ENCODE results near the gene ARHGAP8.
"Not testable (repeated sequence)": the region's sequence is repeated elsewhere in the genome, so short reads cannot be mapped to it uniquely, and the experiment has no call there.

ARHGAP8 gene

GRCh38 chr22:44885806-44886360 lies 133.5 kb downstream of the ARHGAP8 start:
- DNase-seq (ENCODE audit: low read depth in 2 of 2), result no peak

GRCh38 chr22:44887941-44888366 lies 135.6 kb downstream of the ARHGAP8 start:
- DNase-seq (ENCODE audit: low read depth in 2 of 2), result no peak

- DNase-seq (ENCODE audit: low read depth in 2 of 2), result no peak
Observed at GRCh38 chr22:44888491-44889254, 136.3 kb downstream of the ARHGAP8 start.

- DNase-seq (ENCODE audit: low read depth in 2 of 2), result no peak
Observed at GRCh38 chr22:44889255-44889878, 137.0 kb downstream of the ARHGAP8 start.

- no peak for DNase-seq (ENCODE audit: low read depth in 2 of 2)
Observed at GRCh38 chr22:44890416-44891292, 138.3 kb downstream of the ARHGAP8 start.

GRCh38 chr22:44891293-44891747 lies 138.9 kb downstream of the ARHGAP8 start:
- DNase-seq (ENCODE audit: low read depth in 2 of 2), result no peak

GRCh38 chr22:44891791-44892190 lies 139.4 kb downstream of the ARHGAP8 start:
- DNase-seq (ENCODE audit: low read depth in 2 of 2), result no peak

- DNase-seq (ENCODE audit: low read depth in 2 of 2), result no peak
Observed at GRCh38 chr22:44892243-44892642, 139.9 kb downstream of the ARHGAP8 start.

- DNase-seq (ENCODE audit: low read depth in 2 of 2), result no peak
Observed at GRCh38 chr22:44892803-44893730, 140.7 kb downstream of the ARHGAP8 start.

- no peak for DNase-seq (ENCODE audit: low read depth in 2 of 2)
Observed at GRCh38 chr22:44893731-44894080, 141.3 kb downstream of the ARHGAP8 start.

- DNase-seq (ENCODE audit: low read depth in 2 of 2), result no peak
Observed at GRCh38 chr22:44894321-44894720, 141.9 kb downstream of the ARHGAP8 start.

GRCh38 chr22:44894782-44895181 lies 142.4 kb downstream of the ARHGAP8 start:
- DNase-seq (ENCODE audit: low read depth in 2 of 2), result no peak

GRCh38 chr22:44895296-44896055 lies 143.1 kb downstream of the ARHGAP8 start:
- DNase-seq (ENCODE audit: low read depth in 2 of 2), result no peak

GRCh38 chr22:44898236-44898635 lies 145.9 kb downstream of the ARHGAP8 start:
- no peak for DNase-seq (ENCODE audit: low read depth in 2 of 2)

- no peak for DNase-seq (ENCODE audit: low read depth in 2 of 2)
Observed at GRCh38 chr22:44901301-44901700, 148.9 kb downstream of the ARHGAP8 start.

- not testable (repeated sequence) for DNase-seq (ENCODE audit: low read depth in 2 of 2)
Observed at GRCh38 chr22:44903164-44903563, 150.8 kb downstream of the ARHGAP8 start.

- DNase-seq (ENCODE audit: low read depth in 2 of 2), result not testable (repeated sequence)
Observed at GRCh38 chr22:44904492-44905152, 152.2 kb downstream of the ARHGAP8 start.

- DNase-seq (ENCODE audit: low read depth in 2 of 2), result no peak
Observed at GRCh38 chr22:44906248-44906936, 154.0 kb downstream of the ARHGAP8 start.
